NCI-H510A treated with DMSO at 0.1 percent for 48 hours (cell line): ENCODE measurements around the gene PAX5.

Experiments used
- DNase-seq: peaks from one replicate; lab custom pipeline; 2025; lab: John Stamatoyannopoulos, UW

Gene PAX5

DNA sequence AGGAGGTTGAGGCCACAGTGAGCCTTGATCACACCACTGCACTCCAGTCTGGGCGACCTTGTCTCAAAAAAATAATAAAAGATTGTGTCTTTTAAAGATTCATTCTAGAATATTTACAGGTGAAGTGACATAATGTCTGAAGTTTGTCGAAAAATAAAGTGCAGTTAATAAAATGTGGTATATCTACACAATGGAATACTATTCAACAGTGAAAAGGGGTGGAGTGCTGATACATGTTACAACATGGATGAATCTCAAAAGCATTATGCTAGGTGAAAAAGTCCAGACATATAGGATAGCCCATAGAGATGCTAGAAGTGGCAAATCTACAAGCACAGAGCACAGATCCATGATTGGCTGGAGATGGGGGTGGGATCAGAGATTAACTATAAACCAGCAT is 101.9 kb downstream of the PAX5 start:
- DNase-seq, result no peak

GRCh38 chr9:36930941-36931340 is 103.1 kb downstream of the PAX5 start:
- DNase-seq, result no peak

DNA sequence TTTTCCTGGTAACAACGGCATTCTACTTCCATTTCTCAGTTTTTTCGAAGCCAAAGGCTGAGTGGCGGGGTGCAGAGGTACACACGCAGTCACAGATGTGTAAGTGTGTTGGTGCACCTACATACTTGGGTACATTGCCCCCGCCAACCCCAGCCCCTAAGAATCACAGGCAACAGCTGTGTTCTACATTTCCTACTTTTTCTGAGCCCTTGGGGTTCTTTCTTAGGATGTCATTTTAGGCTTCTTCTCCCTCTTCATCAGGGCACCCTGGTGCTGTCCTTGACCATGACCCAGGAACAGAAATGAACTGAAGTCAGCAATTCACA is 104.8 kb downstream of the PAX5 start:
- no peak for DNase-seq

GRCh38 chr9:36928670-36929349 is 105.3 kb downstream of the PAX5 start:
- DNase-seq, result no peak

DNA sequence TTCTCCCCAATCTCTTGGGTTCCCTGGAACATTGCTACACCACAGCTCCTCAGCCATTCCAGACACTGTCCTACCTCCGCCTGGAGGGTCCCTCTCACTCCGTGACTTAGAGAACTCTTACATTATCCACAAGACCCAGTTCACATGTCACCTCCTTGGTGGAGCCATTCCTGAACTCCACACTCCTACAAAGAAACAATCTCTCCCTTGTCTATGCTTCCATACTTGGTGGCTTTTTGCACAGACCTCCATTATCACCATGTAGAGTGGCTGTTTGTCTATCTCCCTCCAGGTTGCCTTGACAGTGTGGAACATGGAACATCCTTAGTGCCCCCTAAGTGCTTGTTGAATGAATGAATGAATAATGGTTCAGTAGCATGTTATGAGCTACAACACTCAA is 105.9 kb downstream of the PAX5 start:
- no peak for DNase-seq

GRCh38 chr9:36924757-36925432 is 109.2 kb downstream of the PAX5 start:
- DNase-seq, result no peak

DNA sequence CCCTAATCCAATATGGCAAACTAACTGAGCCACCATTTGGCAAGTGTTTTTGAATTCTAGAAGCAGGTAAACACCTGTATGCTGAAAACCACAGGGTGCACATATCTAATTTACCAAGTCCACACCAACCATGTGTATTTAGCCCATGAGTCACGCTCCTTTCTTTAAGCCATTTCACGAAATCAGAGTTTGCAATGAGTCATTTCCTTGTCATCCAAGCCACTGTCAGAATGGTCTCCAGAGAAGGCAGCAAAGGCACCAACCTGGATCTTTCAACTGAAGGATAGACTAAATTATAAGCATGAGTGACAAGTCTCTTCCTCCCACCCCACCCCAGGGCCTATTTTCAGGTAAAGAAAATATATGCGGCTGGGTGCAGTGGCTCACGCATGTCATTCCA is 110.0 kb downstream of the PAX5 start:
- no peak for DNase-seq

- no peak for DNase-seq
These were observed 110.9 kb downstream of the PAX5 start for GRCh38 chr9:36923025-36923625.

GRCh38 chr9:36922548-36922947 is 111.5 kb downstream of the PAX5 start:
- no peak for DNase-seq

- peak; percentile 29 for DNase-seq
These were observed 119.9 kb downstream of the PAX5 start for GRCh38 chr9:36914212-36914577.

DNA sequence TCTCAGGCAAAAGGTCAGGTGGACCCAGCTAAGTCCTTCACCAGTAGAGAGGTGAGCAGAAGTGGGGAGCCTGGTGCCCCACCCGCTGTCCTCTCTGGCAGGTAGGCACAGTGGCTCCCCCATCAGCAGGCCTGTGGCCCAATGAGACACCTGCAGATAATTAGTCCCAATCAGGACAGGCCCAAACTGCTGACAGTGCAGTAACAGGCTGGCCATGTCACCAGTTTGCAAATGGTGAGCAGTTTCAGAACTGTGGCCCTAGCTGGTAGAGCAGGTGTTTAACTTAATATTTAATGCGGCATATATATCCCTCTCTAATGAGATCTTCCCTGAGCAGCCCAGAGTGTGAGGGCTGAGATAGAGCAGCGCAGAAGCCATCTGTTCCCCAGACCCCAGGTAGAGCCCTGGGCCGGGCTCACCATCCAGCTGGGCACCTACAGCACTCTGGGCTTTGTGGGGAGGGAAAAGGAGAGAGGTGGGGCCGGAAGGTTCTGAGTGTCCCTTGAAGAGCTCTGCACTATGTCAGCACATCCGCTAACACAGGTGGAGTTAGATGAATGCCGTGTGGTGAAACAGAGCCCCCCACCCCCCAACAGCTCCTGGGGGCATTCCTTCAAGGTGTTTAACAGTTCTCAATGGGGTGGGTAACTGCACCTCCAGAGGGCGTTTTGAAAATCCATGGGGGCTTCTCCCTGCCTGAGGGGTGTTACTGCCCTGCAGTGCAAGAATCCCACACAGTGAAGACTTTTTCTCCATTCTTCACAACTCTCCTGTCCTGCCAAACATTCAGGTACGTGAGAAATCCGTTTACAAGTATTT is 120.5 kb downstream of the PAX5 start:
- peak; percentile 23 for DNase-seq

- no peak for DNase-seq
These were observed 121.4 kb downstream of the PAX5 start for GRCh38 chr9:36912620-36913019.

DNA sequence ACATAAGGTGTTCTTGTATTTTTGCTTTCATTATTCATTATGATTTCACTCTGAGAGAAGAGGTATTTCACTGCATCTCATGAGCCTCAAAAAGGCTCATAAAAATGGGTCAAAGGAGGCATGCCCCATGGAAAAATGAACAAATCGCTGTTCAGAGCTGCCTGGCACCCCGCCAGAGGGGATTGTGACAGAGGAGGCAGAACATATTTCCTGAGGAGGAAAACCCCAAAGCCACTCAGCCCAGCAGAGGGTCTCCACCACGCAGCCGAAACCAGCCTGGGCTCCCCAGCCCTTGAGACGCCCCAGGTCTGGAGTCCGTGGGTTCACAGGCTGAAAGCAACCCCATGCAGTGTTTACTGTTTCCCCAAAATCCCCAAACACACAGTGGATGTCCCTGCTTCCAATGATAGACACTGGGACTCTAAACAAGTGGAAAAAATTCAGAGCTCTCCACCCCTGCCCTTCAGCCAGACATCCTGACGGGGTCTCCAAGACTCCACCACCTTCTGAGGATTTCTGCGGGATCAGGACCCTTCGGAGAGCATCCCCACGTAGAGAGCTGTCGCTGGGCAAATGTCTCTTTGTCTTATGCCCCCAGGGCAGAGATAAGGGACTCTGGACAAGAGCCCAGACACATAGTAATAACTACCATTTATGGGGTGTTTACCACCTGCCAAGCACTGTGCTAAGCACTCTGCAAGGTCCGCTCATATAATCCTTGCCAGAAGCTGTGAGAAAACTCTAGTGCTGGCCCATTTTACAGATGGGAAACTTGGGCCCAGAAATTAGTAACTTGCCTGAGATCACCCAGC is 122.3 kb downstream of the PAX5 start:
- DNase-seq, result no peak

- no peak for DNase-seq
These were observed 123.0 kb downstream of the PAX5 start for GRCh38 chr9:36911037-36911436.

- DNase-seq, result no peak
These were observed 127.6 kb downstream of the PAX5 start for GRCh38 chr9:36906492-36906891.

DNA sequence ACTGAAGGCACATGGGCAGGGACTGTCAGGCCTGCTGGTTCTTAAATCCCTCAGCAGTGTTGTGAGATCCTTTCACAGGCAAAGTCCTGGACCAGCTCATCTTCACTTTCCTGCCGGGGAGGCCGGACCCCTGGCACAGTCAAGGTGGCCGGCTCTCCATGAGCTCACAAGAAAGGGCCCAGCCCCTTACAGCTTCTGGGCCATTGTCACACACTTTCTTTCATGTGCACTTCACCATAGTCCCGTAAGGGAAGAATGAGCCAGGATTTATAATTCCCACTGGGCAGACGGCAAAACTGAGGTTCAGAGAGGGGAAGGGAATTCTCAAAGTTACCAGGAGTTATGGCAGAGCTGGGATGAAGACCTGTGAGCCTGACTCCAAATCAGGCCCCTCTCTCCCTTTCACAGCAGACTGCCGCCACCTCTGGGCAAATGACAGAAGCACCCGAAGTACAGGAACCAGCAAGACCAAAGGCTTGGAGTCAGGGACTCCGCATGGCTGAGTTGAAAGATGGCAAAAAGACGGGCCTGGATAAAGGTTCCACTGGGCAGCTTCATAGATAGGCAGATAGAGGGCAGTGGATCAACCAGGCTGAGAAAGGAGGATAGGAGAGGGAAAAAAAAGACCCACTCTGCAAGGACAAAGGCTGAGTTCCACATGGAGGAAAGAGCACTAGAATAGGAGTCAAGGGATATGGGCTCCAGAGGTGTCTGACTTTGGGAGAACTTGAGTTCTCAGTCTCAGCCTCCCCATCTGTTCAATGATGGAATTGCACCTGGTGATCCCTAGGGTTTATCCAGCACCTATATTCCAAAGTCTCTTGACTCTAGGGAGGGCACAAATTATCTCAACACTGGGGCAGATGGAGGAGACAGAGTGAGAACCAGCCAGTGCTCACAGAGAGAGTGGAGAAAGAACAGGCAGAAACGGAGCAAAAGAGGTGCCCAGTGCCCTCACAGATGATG is 128.7 kb downstream of the PAX5 start:
- DNase-seq, result no peak

GRCh38 chr9:36903541-36904435 is 130.3 kb downstream of the PAX5 start:
- DNase-seq, result no peak

DNA sequence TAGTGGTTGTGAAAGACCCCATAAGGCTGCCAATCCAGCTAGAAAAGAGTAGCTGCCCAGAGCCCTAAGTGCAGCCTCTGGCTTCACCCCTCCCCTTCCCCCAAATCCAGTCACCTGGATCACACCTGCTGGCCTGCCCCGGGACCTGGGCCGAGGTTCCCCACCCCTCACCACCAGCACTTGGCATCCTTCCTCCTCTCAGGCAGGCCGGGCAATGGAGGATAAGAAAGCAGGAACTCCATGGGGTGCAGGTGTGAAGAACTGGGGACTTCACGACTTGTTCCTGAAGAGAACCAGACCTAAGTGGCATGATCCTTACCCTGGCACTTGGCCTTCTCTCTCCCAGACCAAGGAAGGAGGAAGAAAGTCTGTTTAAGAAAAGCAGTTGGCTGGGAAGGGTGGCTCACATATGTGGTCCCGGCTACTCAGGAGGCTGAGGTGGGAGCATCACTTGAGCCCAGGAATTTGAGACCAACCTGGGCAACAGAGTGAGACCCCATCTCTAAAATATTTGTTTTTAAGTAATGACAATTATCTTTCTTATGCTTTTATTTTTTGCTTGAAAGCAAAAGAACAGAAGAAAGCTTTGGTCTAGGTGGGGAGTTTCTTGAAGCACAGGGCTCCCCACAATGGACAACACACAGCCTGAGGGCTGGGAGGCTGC is 131.1 kb downstream of the PAX5 start:
- no peak for DNase-seq

DNA sequence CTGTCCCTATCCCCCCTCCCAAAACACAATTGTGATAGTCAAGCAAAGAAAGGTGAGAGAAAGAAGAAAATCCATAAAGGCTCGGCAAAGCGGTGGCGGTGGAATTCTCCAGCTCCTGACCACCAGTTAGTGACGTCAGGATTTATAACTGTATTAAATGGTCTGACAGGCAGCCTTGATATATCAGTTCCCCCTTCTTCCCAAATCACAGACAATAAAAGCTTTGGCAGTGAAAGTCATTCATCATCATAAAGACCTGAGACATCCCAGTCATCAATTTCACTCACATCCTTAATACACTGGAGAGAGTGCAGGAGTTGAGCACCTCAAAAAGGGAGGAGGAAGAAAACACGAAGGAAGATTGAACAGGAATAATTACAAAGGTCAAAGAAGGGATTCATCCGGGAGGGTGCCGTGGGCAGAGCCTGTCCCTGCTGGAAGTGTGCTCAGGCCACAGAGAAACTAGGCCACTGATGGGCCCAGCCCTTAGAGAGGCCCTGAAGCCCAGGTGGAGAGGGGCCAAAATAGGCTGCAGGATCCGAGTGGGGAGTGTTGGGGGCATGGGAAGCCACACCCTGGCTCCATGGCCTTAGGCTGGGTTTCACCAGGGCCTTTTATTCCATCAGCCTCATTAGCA is 131.9 kb downstream of the PAX5 start:
- no peak for DNase-seq
